ENCODE results near the gene SPATA20. TPM values are rescaled to one million over a fixed set of nuclear protein-coding genes. Genes with fewer than 3 reads are reported as not detected.

SPATA20 gene
- total and polyA plus RNA-seq, 2 of the 4 experiments (the other 2 are of a cell fraction), result 17.0 to 35.0 TPM

- ChIA-PET POLR2A (ENCODE audit: unreplicated experiment) (no interaction called here), CTCF (no interaction called here)
- H4K20me1 ChIP-seq (ENCODE audit: insufficient read depth, low read length), result no peaks in the 10 kb centered on the region
- H3K27me3 ChIP-seq (ENCODE audit: control insufficient read depth, insufficient read depth, low read length), result peaks cover 24% of the 10 kb centered on the region; the same call in 1 of the 2 replicates
- no peaks in the 10 kb centered on the region for H3K9me3 ChIP-seq (ENCODE audit: control insufficient read depth, insufficient read depth, low read length)
- H2BK20ac ChIP-seq (ENCODE audit: low read depth, low read length), result no peak overlapping the region
- H2BK5ac ChIP-seq (ENCODE audit: low read depth, low read length, poor library complexity, severe bottlenecking), result no peak overlapping the region
- no peak overlapping the region for H2BK120ac ChIP-seq (ENCODE audit: low read depth, low read length)
- H4K91ac ChIP-seq (ENCODE audit: insufficient read depth, low read depth, low read length), result no peak overlapping the region
- H3K79me1 ChIP-seq (ENCODE audit: low read depth in 1 of 2, low read length in 2 of 2), result no peaks in the 10 kb centered on the region
- intact Hi-C loops (cut with micrococcal nuclease), result no loop called here
- in situ Hi-C loops (cut with MboI; ENCODE audit: low sequenced_read_pairs), result no loop called here
- no TSS peak for BruUV-seq (replicated peaks)
- no peak overlapping the region for H3K9ac ChIP-seq (ENCODE audit: low read depth, low read length)
- H4K5ac ChIP-seq (ENCODE audit: low read depth, low read length), result no peak overlapping the region
- no peak overlapping the region for H3K4me2 ChIP-seq (ENCODE audit: low read depth, low read length)
- 15% methylated on average over 8 of the region's 10 CpGs; no CpG with 5 or more reads in 1 of the 2 experiments for WGBS, 2 experiments (ENCODE audit: extremely low coverage in 2 of 2, insufficient read length in 1 of 2)
- H2AK9ac ChIP-seq (replicated peaks; ENCODE audit: low read depth, low read length, poor library complexity), result no peak overlapping the region
- no peak overlapping the region for H4K8ac ChIP-seq (ENCODE audit: low read depth in 2 of 2, low read length in 2 of 2)
- no peak overlapping the region for H3K4me3 ChIP-seq (ENCODE audit: insufficient read depth, low read depth, low read length)
- DNase-seq, result no peak
- H3K56ac ChIP-seq (ENCODE audit: extremely low read depth, insufficient read depth, low read length), result no peak overlapping the region
- H3K23ac ChIP-seq (ENCODE audit: low read depth, low read length), result no peak overlapping the region
- no peak for ATAC-seq (ENCODE audit: low read depth)
- H3K27ac ChIP-seq (ENCODE audit: insufficient read depth, low read length), result no peak overlapping the region
- H3K18ac ChIP-seq (ENCODE audit: low read depth, low read length), result no peak overlapping the region
- dilution Hi-C loops (cut with HindIII; ENCODE audit: low sequenced_read_pairs, unreplicated experiment), result no loop called here
- no peak overlapping the region for H2AK5ac ChIP-seq (ENCODE audit: low read depth, low read length)
- 0 out of 2 replicates have a peak, but pooled peaks cover 5% of the 10 kb centered on the region for H3K9me1 ChIP-seq (ENCODE audit: insufficient read depth, low read length)
- H2BK15ac ChIP-seq (ENCODE audit: low read depth, low read length), result no peak overlapping the region
- no peak overlapping the region for H3K4ac ChIP-seq (ENCODE audit: low read depth, low read length)
- peaks cover 2% of the 10 kb centered on the region; the same call in 1 of the 2 replicates for H3K4me1 ChIP-seq (ENCODE audit: control insufficient read depth, insufficient read depth, low read length)
- H3K14ac ChIP-seq (replicated peaks; ENCODE audit: low read depth, low read length), result no peak overlapping the region
- no peaks in the 10 kb centered on the region for H3K36me3 ChIP-seq (ENCODE audit: control insufficient read depth, insufficient read depth, low read length)
- no peak overlapping the region for H2AFZ ChIP-seq (replicated peaks; ENCODE audit: low read length, poor library complexity)
- TF ChIP-seq BHLHE40 (IDR thresholded peaks at IDR 0.05; ENCODE audit: low read depth, low read length) (no peak), RFX5 (IDR thresholded peaks at IDR 0.05; ENCODE audit: low read depth, low read length) (no peak), MAZ (IDR thresholded peaks at IDR 0.05; ENCODE audit: borderline replicate concordance, low read depth, low read length) (no peak), MXI1 (IDR thresholded peaks at IDR 0.05; ENCODE audit: borderline replicate concordance, low read depth, low read length) (no peak), NFE2L2 (IDR thresholded peaks at IDR 0.05; ENCODE audit: low read depth, low read length) (no peak), MAFK (IDR thresholded peaks at IDR 0.05; ENCODE audit: low read depth, low read length) (no peak), ELK1 (IDR thresholded peaks at IDR 0.05; ENCODE audit: borderline replicate concordance, low read depth, low read length) (no peak), RCOR1 (IDR thresholded peaks at IDR 0.05; ENCODE audit: insufficient replicate concordance, low read length) (no peak), SMC3 (IDR thresholded peaks at IDR 0.05; ENCODE audit: low read depth, low read length) (no peak)
- TF ChIP-seq, protein P1, sequence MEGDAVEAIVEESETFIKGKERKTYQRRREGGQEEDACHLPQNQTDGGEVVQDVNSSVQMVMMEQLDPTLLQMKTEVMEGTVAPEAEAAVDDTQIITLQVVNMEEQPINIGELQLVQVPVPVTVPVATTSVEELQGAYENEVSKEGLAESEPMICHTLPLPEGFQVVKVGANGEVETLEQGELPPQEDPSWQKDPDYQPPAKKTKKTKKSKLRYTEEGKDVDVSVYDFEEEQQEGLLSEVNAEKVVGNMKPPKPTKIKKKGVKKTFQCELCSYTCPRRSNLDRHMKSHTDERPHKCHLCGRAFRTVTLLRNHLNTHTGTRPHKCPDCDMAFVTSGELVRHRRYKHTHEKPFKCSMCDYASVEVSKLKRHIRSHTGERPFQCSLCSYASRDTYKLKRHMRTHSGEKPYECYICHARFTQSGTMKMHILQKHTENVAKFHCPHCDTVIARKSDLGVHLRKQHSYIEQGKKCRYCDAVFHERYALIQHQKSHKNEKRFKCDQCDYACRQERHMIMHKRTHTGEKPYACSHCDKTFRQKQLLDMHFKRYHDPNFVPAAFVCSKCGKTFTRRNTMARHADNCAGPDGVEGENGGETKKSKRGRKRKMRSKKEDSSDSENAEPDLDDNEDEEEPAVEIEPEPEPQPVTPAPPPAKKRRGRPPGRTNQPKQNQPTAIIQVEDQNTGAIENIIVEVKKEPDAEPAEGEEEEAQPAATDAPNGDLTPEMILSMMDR (conservative IDR thresholded peaks at IDR 0.05; ENCODE audit: low read depth, low read length), result no peak
Observed at GRCh38 chr17:50593321-50593720, 46.3 kb downstream of the SPATA20 start.
